OCI-LY7 (cell line): Measurements from ENCODE around the gene GALNT8. TPM values are rescaled to one million over a fixed set of nuclear protein-coding genes. Genes with fewer than 3 reads are reported as not detected.

ENCODE experiments used
- BruUV-seq: library from RNA; stranded (reverse); fragments of 400-500 nt; replicated peaks from 2 replicates; lab custom pipeline; 2021; lab: Mats Ljungman, UMichigan
- CTCF ChIA-PET: fragments of 300-600 bp; sonication (Branson Sonifier 250); formaldehyde crosslinking; loops from one replicate; lab custom pipeline; 2022; ENCODE audit warnings: antibody characterized with exemption; ENCODE audit not compliant: unreplicated experiment; lab: Charles Lee
- POLR2A ChIA-PET: fragments of 300-600 bp; sonication (Branson Sonifier 250); formaldehyde crosslinking; loops from one replicate; lab custom pipeline; 2022; ENCODE audit warnings: antibody characterized with exemption; lab: Charles Lee
- DNase-seq: peaks from one replicate; pipeline ENCODE4 v3.0.0-alpha.2; 2015; ENCODE audit warnings: low spot score
- H2AFZ ChIP-seq: fragments of 200-600 bp; sonication (generic), shearing (Covaris generic); 2 replicates; pipeline ENCODE4 v1.6.1; 2014; ENCODE audit warnings: mild to moderate bottlenecking, antibody characterized with exemption, low read length, moderate library complexity
- H3K27ac ChIP-seq: fragments of 200-600 bp; sonication (generic); 2 replicates; pipeline ENCODE4 v1.5.1; 2014; ENCODE audit warnings: mixed run types, low read depth, mild to moderate bottlenecking, moderate library complexity, low read length, inconsistent platforms; ENCODE audit not compliant: poor library complexity, severe bottlenecking
- H3K36me3 ChIP-seq: fragments of 200-600 bp; sonication (generic); 2 replicates; pipeline ENCODE4 v1.6.1; 2014; ENCODE audit warnings: mild to moderate bottlenecking, antibody characterized with exemption, low read length, moderate library complexity, mixed read lengths; ENCODE audit not compliant: insufficient read depth
- H3K4me1 ChIP-seq: fragments of 200-600 bp; sonication (generic); 2 replicates; pipeline ENCODE4 v1.5.1; 2014; ENCODE audit warnings: mild to moderate bottlenecking, low read length; ENCODE audit not compliant: insufficient read depth, poor library complexity, severe bottlenecking
- H3K4me2 ChIP-seq: fragments of 200-600 bp; sonication (generic); 2 replicates; pipeline ENCODE4 v1.6.1; 2014; ENCODE audit warnings: mild to moderate bottlenecking, low read length
- H3K4me3 ChIP-seq: fragments of 200-600 bp; sonication (generic); 2 replicates; pipeline ENCODE4 v1.5.1; 2014; ENCODE audit warnings: mild to moderate bottlenecking, low read depth, low read length; ENCODE audit not compliant: poor library complexity, severe bottlenecking
- H3K79me2 ChIP-seq: fragments of 200-600 bp; sonication (generic); 2 replicates; pipeline ENCODE4 v1.6.1; 2016; ENCODE audit warnings: low read depth, mild to moderate bottlenecking, low read length, moderate library complexity, mixed read lengths; ENCODE audit not compliant: insufficient read depth
- H3K9me2 ChIP-seq: fragments of 200-600 bp; sonication (generic); 2 replicates; pipeline ENCODE4 v1.6.1; 2016; ENCODE audit warnings: mild to moderate bottlenecking, low read length, mixed read lengths; ENCODE audit not compliant: insufficient read depth
- H3K9me3 ChIP-seq: fragments of 200-600 bp; sonication (generic); 2 replicates; pipeline ENCODE4 v1.6.1; 2014; ENCODE audit warnings: mild to moderate bottlenecking, mixed run types, low read length, mixed read lengths
- H4K20me1 ChIP-seq: fragments of 200-600 bp; sonication (generic); 2 replicates; pipeline ENCODE4 v1.6.1; 2014; ENCODE audit warnings: mild to moderate bottlenecking, antibody characterized with exemption, low read length, moderate library complexity, mixed read lengths; ENCODE audit not compliant: insufficient read depth
- CTCF ChIP-seq: fragments of 200-600 bp; sonication (generic); conservative IDR thresholded peaks from 2 replicates; pipeline ENCODE4 v1.5.1; 2014; ENCODE audit warnings: mild to moderate bottlenecking, antibody characterized with exemption, low read length, moderate library complexity, mixed read lengths
- EZH2phosphoT487 ChIP-seq: fragments of 200-600 bp; sonication (generic); IDR thresholded peaks from 2 replicates; pipeline ENCODE4 v1.6.1; 2018; ENCODE audit warnings: low read depth, borderline replicate concordance, mild to moderate bottlenecking, mixed run types, antibody characterized with exemption, low read length, moderate library complexity, mixed read lengths
- intact Hi-C: fragments of 100-400 bp; cut with micrococcal nuclease; formaldehyde crosslinking; loops from one replicate; pipeline ENCODE4 v1.10.0; 2022; ENCODE audit not compliant: unreplicated experiment
- total RNA-seq, 2 experiments: library from RNA; depleted of rRNA in 1 of 2; stranded (reverse); fragments of >200 nt in 1 of 2; shearing (Covaris generic) in 1 of 2; gene quantifications; 2 replicates each; pipeline ENCODE4 v1.2.3, GENCODE V29; 2014 to 2022

The GALNT8 gene
- total RNA-seq, 2 experiments from 2014 or later, result 0.60 TPM; not detected in 1

DNA sequence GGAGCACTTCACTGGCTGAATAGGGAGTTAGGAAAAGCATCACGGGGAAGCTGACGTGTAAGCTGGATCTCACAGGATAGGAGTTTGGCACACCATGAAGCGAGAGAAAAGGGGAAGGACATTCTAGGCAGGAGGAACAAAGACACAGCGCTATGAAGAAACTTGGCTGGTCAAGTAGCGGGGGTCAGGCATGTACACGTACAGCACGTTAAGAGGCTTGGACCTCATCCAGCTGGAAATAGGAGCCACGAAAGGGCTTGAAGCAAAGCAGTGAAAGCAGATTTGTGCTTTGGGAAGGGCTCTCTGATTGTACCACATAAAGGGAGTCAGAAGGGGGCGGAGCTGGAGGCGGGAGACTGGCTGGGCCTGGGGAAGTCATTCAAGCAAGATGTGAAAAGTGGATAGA, 19.6 kb upstream of the GALNT8 start:
- Histone ChIP-seq H3K9me3 (no peaks in the 10 kb centered on the region), H3K27ac (no peak overlapping the region), H3K36me3 (no peaks in the 10 kb centered on the region), H3K79me2 (no peaks in the 10 kb centered on the region), H2AFZ (no peak overlapping the region), H4K20me1 (no peaks in the 10 kb centered on the region), H3K9me2 (no peaks in the 10 kb centered on the region), H3K4me1 (no peaks in the 10 kb centered on the region), H3K4me2 (no peak overlapping the region), H3K4me3 (no peak overlapping the region)
- ChIA-PET POLR2A (no interaction called here), CTCF (no interaction called here)
- BruUV-seq, result no TSS peak
- DNase-seq, result no peak
- no peak for TF ChIP-seq EZH2phosphoT487
- no peak for TF ChIP-seq CTCF
- intact Hi-C loops, result no loop called here

DNA sequence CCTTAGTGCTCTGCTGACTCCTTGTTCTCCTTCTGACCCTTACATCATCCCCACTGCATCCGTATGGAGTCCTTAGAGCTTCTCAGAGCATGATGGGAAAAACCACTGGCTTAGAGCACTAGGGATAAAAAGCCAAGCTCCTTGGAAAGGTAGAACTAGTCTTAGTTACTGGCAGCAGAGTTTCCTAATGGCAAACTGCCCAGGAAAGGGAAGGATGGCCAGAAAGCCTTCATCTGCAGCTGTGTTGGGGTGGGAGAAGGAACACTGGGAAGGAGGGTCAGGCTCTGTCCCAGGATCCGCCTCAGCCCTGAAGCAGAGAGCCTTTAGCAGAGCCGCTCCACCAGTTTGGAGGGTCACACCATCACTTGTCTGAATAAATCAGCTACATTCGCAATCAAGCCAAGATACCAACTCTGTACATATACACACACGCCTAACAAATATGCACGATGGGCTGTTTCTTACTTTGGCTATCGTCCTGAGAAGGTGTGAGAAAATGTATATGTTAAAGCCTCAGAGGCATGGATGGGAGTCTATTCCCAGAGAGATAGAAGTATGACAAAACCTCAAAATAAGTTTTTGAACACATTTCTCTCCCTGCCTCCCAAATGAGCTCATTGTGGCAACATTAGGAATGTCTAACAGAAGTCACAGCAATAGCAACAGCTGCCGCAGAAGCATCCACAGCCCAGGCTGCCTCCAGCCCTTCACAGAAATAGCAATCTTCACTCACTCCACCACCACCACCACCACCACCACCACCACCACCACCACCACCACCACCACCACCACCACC, 18.6 kb upstream of the GALNT8 start:
- H3K27ac ChIP-seq, result no peak overlapping the region
- H3K4me2 ChIP-seq, result no peak overlapping the region
- ChIA-PET CTCF (interaction anchor here (0.7 kb wide), 1 partner anchor 133 kb away, joined by 3 read pairs; no protein-coding TSS in a partner anchor), POLR2A (interaction anchor here (0.6 to 0.7 kb wide), 4 partner anchors 47 to 217 kb away, joined by 3 to 8 read pairs (median 3); no protein-coding TSS in a partner anchor)
- no peaks in the 10 kb centered on the region for H3K79me2 ChIP-seq
- H3K4me3 ChIP-seq, result no peak overlapping the region
- no peak for TF ChIP-seq CTCF
- TF ChIP-seq EZH2phosphoT487, result no peak
- no peaks in the 10 kb centered on the region for H3K9me3 ChIP-seq
- H3K4me1 ChIP-seq, result no peaks in the 10 kb centered on the region
- no peak overlapping the region for H2AFZ ChIP-seq
- no peaks in the 10 kb centered on the region for H3K9me2 ChIP-seq
- intact Hi-C loops, result no loop called here
- no peak for DNase-seq
- H3K36me3 ChIP-seq, result no peaks in the 10 kb centered on the region
- no peaks in the 10 kb centered on the region for H4K20me1 ChIP-seq
- no TSS peak for BruUV-seq

DNA sequence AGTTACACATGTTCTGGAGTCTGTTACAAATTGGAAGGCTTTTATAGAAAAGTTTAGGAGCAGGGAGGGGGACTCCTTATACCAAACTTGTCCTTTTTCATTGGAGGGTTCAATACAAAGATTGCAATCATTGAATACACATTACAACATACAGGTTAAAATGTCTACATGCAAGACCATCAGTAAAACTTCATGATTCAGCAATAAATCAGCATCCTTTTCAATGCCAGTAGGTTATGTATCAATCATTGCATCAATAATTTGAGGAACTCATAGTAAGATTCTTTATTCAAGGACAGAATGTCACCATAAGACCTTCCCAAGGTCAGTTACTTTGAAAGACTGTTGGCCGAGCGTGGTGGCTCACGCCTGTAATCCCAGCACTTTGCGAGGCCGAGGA, 16.5 kb upstream of the GALNT8 start:
- Histone ChIP-seq H3K9me3 (no peaks in the 10 kb centered on the region), H3K79me2 (no peaks in the 10 kb centered on the region), H4K20me1 (no peaks in the 10 kb centered on the region), H3K4me2 (no peak overlapping the region), H3K4me1 (no peaks in the 10 kb centered on the region), H2AFZ (no peak overlapping the region), H3K9me2 (no peaks in the 10 kb centered on the region), H3K4me3 (no peak overlapping the region), H3K27ac (no peak overlapping the region), H3K36me3 (no peaks in the 10 kb centered on the region)
- DNase-seq, result no peak
- no peak for TF ChIP-seq CTCF
- TF ChIP-seq EZH2phosphoT487, result no peak
- POLR2A ChIA-PET, result no interaction called here
- BruUV-seq, result no TSS peak
- intact Hi-C loops, result no loop called here
- CTCF ChIA-PET, result no interaction called here
